B cell (primary cell): ENCODE data around the gene IL4R.

Source experiments
- CTCF ChIP-seq: fragments of 200-600 bp; IDR thresholded peaks from one replicate; pipeline ENCODE4 v1.8.0; 2022; ENCODE audit warnings: antibody characterized with exemption, mild to moderate bottlenecking
- EZH2 ChIP-seq: IDR thresholded peaks from 2 replicates; pipeline ENCODE4 v1.6.1; 2012; ENCODE audit warnings: borderline replicate concordance, low read depth, mild to moderate bottlenecking, moderate library complexity, low read length; ENCODE audit not compliant: insufficient read depth, poor library complexity, severe bottlenecking

GRCh38 chr16:27326251-27326650 lies 12.5 kb downstream of the IL4R start:
- TF ChIP-seq CTCF (no peak), EZH2 (no peak)
